Mesothelial cell of epicardium (in vitro differentiated cells): ENCODE results near the gene PRKAB2. TPM values are rescaled to one million over a fixed set of nuclear protein-coding genes. Genes with fewer than 3 reads are reported as not detected.
"Not testable (repeated sequence)": the region's sequence is repeated elsewhere in the genome, so short reads cannot be mapped to it uniquely, and the experiment has no call there.

Experiments
- DNase-seq, 2 experiments: peaks; one replicate each; pipeline ENCODE4 v3.0.0; 2021; ENCODE audit warnings: low spot score in 2 of 2; ENCODE audit not compliant: unreplicated experiment in 2 of 2
- H3K27ac Mint-ChIP-seq: 2 replicates; pipeline ENCODE4 v1.8.0; 2021; ENCODE audit warnings: mixed read lengths
- H3K27me3 Mint-ChIP-seq: 2 replicates; pipeline ENCODE4 v1.8.0; 2021; ENCODE audit warnings: low read depth, mixed read lengths
- H3K36me3 Mint-ChIP-seq: 2 replicates; pipeline ENCODE4 v1.8.0; 2021; ENCODE audit warnings: mixed read lengths
- H3K4me1 Mint-ChIP-seq: 2 replicates; pipeline ENCODE4 v1.8.0; 2021; ENCODE audit warnings: mixed read lengths
- H3K4me3 Mint-ChIP-seq: 2 replicates; pipeline ENCODE4 v1.8.0; 2021; ENCODE audit warnings: mild to moderate bottlenecking, moderate library complexity, mixed read lengths
- H3K9me3 Mint-ChIP-seq: 2 replicates; pipeline ENCODE4 v1.8.0; 2021; ENCODE audit warnings: mixed read lengths
- total RNA-seq: library from RNA; stranded (reverse); gene quantifications from 3 replicates; pipeline ENCODE4 v1.2.1, GENCODE V29; 2021
- TF ChIP-seq, protein P1 (sequence below): fragments of 200-600 bp; sonication (generic); IDR thresholded peaks from one replicate; pipeline ENCODE4 v1.5.0; 2021; ENCODE audit warnings: antibody characterized with exemption; ENCODE audit not compliant: unreplicated experiment

The PRKAB2 gene
- total RNA-seq, 1 donor from 2014 or later = 15.2 TPM

GRCh38 chr1:147201786-147202185 lies 29.5 kb upstream of the PRKAB2 start:
- Mint-ChIP-seq H3K4me1 (no peaks in the 10 kb centered on the region), H3K36me3 (peaks cover 5% of the 10 kb centered on the region), H3K27me3 (no peaks in the 10 kb centered on the region)

GRCh38 chr1:147201276-147201675 lies 29.0 kb upstream of the PRKAB2 start:
- H3K27ac Mint-ChIP-seq = no peak overlapping the region
- no peak for DNase-seq
- H3K4me1 Mint-ChIP-seq = no peaks in the 10 kb centered on the region
- H3K27me3 Mint-ChIP-seq = no peaks in the 10 kb centered on the region
- H3K4me3 Mint-ChIP-seq = no peak overlapping the region
- no peaks in the 10 kb centered on the region for H3K9me3 Mint-ChIP-seq
- TF ChIP-seq, protein P1, sequence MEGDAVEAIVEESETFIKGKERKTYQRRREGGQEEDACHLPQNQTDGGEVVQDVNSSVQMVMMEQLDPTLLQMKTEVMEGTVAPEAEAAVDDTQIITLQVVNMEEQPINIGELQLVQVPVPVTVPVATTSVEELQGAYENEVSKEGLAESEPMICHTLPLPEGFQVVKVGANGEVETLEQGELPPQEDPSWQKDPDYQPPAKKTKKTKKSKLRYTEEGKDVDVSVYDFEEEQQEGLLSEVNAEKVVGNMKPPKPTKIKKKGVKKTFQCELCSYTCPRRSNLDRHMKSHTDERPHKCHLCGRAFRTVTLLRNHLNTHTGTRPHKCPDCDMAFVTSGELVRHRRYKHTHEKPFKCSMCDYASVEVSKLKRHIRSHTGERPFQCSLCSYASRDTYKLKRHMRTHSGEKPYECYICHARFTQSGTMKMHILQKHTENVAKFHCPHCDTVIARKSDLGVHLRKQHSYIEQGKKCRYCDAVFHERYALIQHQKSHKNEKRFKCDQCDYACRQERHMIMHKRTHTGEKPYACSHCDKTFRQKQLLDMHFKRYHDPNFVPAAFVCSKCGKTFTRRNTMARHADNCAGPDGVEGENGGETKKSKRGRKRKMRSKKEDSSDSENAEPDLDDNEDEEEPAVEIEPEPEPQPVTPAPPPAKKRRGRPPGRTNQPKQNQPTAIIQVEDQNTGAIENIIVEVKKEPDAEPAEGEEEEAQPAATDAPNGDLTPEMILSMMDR = no peak
- H3K36me3 Mint-ChIP-seq = peaks cover 5% of the 10 kb centered on the region

More at GRCh38 chr1:147201786-147202185, 29.5 kb upstream of the PRKAB2 start:
- no peak for DNase-seq
- Mint-ChIP-seq H3K9me3 (no peaks in the 10 kb centered on the region), H3K27ac (no peak overlapping the region), H3K4me3 (no peak overlapping the region)
- TF ChIP-seq, protein P1 = no peak

GRCh38 chr1:147197324-147197723 lies 25.1 kb upstream of the PRKAB2 start:
- not testable (repeated sequence) for H3K27ac Mint-ChIP-seq, H3K36me3 Mint-ChIP-seq, DNase-seq, H3K4me1 Mint-ChIP-seq, H3K27me3 Mint-ChIP-seq, H3K4me3 Mint-ChIP-seq
- peaks cover 13% of the 10 kb centered on the region for H3K9me3 Mint-ChIP-seq

DNA sequence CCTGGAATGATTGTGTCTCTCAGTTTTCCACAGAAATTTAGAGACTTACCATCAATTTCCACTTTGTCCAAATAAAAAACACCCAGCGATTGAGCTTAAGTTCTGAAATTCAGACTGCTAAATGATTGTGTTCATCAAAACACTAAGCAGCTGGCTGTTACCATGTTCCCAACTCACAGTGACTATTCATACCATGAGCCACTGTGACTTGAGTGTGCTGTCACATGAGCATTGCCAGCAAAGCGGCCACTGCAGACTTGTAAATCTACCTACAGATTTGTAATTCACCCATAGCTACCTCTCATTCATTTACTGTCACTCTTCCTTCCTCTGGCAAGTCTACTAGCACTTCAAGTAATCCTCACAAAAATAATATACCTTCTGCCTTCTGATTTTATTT lies 17.2 kb upstream of the PRKAB2 start:
- H3K27ac Mint-ChIP-seq = no peak overlapping the region
- H3K4me1 Mint-ChIP-seq = no peaks in the 10 kb centered on the region
- no peaks in the 10 kb centered on the region for H3K27me3 Mint-ChIP-seq
- peaks cover 4% of the 10 kb centered on the region for H3K36me3 Mint-ChIP-seq
- TF ChIP-seq, protein P1 = no peak
- no peak for DNase-seq
- no peak overlapping the region for H3K4me3 Mint-ChIP-seq
- peaks cover 6% of the 10 kb centered on the region for H3K9me3 Mint-ChIP-seq

- H3K27ac Mint-ChIP-seq = no peak overlapping the region
- no peaks in the 10 kb centered on the region for H3K4me1 Mint-ChIP-seq
- TF ChIP-seq, protein P1 = no peak
- no peak overlapping the region for H3K4me3 Mint-ChIP-seq
- no peaks in the 10 kb centered on the region for H3K9me3 Mint-ChIP-seq
- no peaks in the 10 kb centered on the region for H3K36me3 Mint-ChIP-seq
- no peak for DNase-seq
- H3K27me3 Mint-ChIP-seq = no peaks in the 10 kb centered on the region
These were observed 13.2 kb upstream of the PRKAB2 start for GRCh38 chr1:147185432-147185831.

DNA sequence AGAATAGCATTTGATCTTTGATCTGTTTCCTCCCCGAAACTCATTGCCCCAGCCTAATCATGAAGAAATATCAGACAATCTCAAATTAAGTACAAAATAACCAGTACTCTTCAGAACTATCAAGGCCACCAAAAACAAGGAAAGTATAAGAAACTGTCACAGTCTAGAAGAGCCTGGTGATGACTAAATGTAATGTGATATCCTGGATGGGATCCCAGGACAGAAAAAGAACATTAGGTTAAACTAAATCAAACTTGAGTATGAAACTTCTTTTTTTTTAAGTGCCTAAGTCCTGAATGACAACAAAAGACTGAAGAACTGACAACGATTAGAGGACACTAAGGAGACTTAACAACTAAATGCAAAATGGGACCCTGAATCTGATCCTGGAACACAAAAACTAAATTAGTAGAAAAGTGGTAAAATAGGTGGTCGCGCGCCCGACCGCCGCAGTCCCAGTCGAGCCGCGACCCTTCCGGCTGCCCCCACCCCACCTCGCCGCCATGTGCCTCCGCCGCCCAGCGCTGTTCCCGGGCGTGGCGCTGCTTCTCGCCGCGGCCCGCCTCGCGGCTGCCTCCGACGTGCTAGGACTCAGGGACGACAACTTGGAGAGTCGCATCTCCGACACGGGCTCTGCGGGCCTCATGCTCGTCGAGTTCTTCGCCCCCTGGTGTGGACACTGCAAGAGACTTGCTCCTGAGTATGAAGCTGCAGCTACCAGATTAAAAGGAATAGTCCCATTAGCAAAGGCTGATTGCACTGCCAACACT lies 5.5 kb upstream of the PRKAB2 start:
- Mint-ChIP-seq H3K9me3 (peaks cover 30% of the 10 kb centered on the region), H3K27me3 (no peaks in the 10 kb centered on the region), H3K4me1 (peaks cover 13% of the 10 kb centered on the region), H3K27ac (no peak overlapping the region), H3K4me3 (no peak overlapping the region), H3K36me3 (peaks cover 38% of the 10 kb centered on the region)
- DNase-seq = no peak
- TF ChIP-seq, protein P1 = no peak
